CD8-positive, alpha-beta memory T cell (primary cell): ENCODE results near the gene RAB43. TPM values are rescaled to one million over a fixed set of nuclear protein-coding genes. Genes with fewer than 3 reads are reported as not detected.
A peak's percentile ranks its signal among the peaks of the same experiment; 100 is the strongest.
"Not testable (repeated sequence)": the region's sequence is repeated elsewhere in the genome, so short reads cannot be mapped to it uniquely, and the experiment has no call there.

ENCODE experiments used
- CTCF ChIA-PET: fragments of 350-600 bp; sonication (Branson Sonifier 250); formaldehyde crosslinking; loops from one replicate; lab custom pipeline; 2021; ENCODE audit warnings: antibody characterized with exemption; lab: Charles Lee
- POLR2A ChIA-PET: fragments of 350-600 bp; sonication (Branson Sonifier 250); formaldehyde crosslinking; loops from one replicate; lab custom pipeline; 2021; ENCODE audit warnings: antibody characterized with exemption; lab: Charles Lee
- DNase-seq, 5 donors: peaks; one replicate each; pipeline versions ENCODE4 v3.0.0 to v3.0.0-alpha.2; 2020 to 2022; ENCODE audit warnings: mixed read lengths in 1 of 5
- H3K27ac ChIP-seq: one replicate; pipeline ENCODE4 v1.7.0; 2013; ENCODE audit warnings: low read depth, mild to moderate bottlenecking, low read length, moderate library complexity
- H3K27me3 ChIP-seq: 2 replicates; pipeline ENCODE4 v1.7.0; 2013; ENCODE audit warnings: low read length, mild to moderate bottlenecking; ENCODE audit not compliant: insufficient read depth, poor library complexity, severe bottlenecking
- H3K36me3 ChIP-seq: 2 replicates; pipeline ENCODE4 v1.7.0; 2013; ENCODE audit warnings: mild to moderate bottlenecking, low read length, moderate library complexity; ENCODE audit not compliant: insufficient read depth
- H3K4me1 ChIP-seq: 2 replicates; pipeline ENCODE4 v1.7.0; 2013; ENCODE audit warnings: mild to moderate bottlenecking, low read length, moderate library complexity; ENCODE audit not compliant: insufficient read depth
- H3K4me3 ChIP-seq: 2 replicates; pipeline ENCODE4 v1.7.0; 2013; ENCODE audit warnings: mild to moderate bottlenecking, low read length
- H3K9me3 ChIP-seq: 2 replicates; pipeline ENCODE4 v1.7.0; 2013; ENCODE audit warnings: mild to moderate bottlenecking, low read length
- H3K27ac Mint-ChIP-seq, 8 donors: one replicate each; pipeline ENCODE4 v1.8.0; 2020 to 2021; ENCODE audit warnings: mixed read lengths in 8 of 8, mild to moderate bottlenecking in 6 of 8, inconsistent platforms in 3 of 8, moderate library complexity in 3 of 8
- H3K27me3 Mint-ChIP-seq, 2 donors: one replicate each; pipeline ENCODE4 v1.8.0; 2020 to 2021; ENCODE audit warnings: mixed read lengths in 2 of 2, mild to moderate bottlenecking in 1 of 2, moderate library complexity in 1 of 2
- H3K36me3 Mint-ChIP-seq, 3 donors: one replicate each; pipeline ENCODE4 v1.8.0; 2020 to 2021; ENCODE audit warnings: mixed read lengths in 3 of 3, inconsistent platforms in 1 of 3, mild to moderate bottlenecking in 1 of 3
- H3K4me1 Mint-ChIP-seq, 3 donors: one replicate each; pipeline ENCODE4 v1.8.0; 2020 to 2021; ENCODE audit warnings: mixed read lengths in 3 of 3, inconsistent platforms in 1 of 3, mild to moderate bottlenecking in 1 of 3
- H3K4me3 Mint-ChIP-seq, 7 donors: one replicate each; pipeline ENCODE4 v1.8.0; 2020 to 2021; ENCODE audit warnings: mixed read lengths in 7 of 7, mild to moderate bottlenecking in 6 of 7, moderate library complexity in 4 of 7, inconsistent platforms in 2 of 7
- H3K9me3 Mint-ChIP-seq, 5 donors: one replicate each; pipeline ENCODE4 v1.8.0; 2020 to 2022; ENCODE audit warnings: mixed read lengths in 5 of 5, mild to moderate bottlenecking in 3 of 5, moderate library complexity in 2 of 5, inconsistent platforms in 1 of 5
- polyA plus RNA-seq: library from polyadenylated mRNA; unstranded; fragments of 300-500 nt; fragmentation: Illumina TruSeq; gene quantifications from one replicate; pipeline ENCODE4 v1.2.3, GENCODE V29; 2021
- total RNA-seq, 2 experiments: library from RNA; stranded (reverse); gene quantifications; one replicate each; pipeline ENCODE4 v1.2.3, GENCODE V29; 2021

Gene RAB43
- total RNA-seq = 10 to 100 TPM; 22.9 to 28.6 TPM
- polyA plus RNA-seq = 14.9 TPM

- peak; percentile 86 to 94 (median 86) for DNase-seq
- peak within 1 kb of the TSS; percentile 83 to 95 (median 90) for H3K4me3 Mint-ChIP-seq
- ChIA-PET POLR2A (interaction anchor here (0.6 to 4.1 kb wide), 11 partner anchors 10 to 194 kb away, joined by 3 to 32 read pairs (median 5); partner anchors contain the start of genes CFAP92, CNBP and COPG1), CTCF (interaction anchor here (0.6 to 10.1 kb wide), 9 partner anchors 26 to 151 kb away, joined by 3 to 77 read pairs (median 4); no protein-coding TSS in a partner anchor)
- H3K27me3 ChIP-seq = no peaks in the 10 kb centered on the region
- H3K27ac ChIP-seq = peak within 1 kb of the TSS; percentile 80
- H3K9me3 Mint-ChIP-seq = no peaks in the 10 kb centered on the region
- no peaks in the 10 kb centered on the region for H3K9me3 ChIP-seq
- no peaks in the 10 kb centered on the region for H3K27me3 Mint-ChIP-seq
- peaks cover 32% of the 10 kb centered on the region for H3K4me1 ChIP-seq
- H3K36me3 ChIP-seq = peaks cover 3% of the 10 kb centered on the region
- peak within 1 kb of the TSS; percentile 93 for H3K4me3 ChIP-seq
- peaks cover 48 to 53% (median 49%) of the 10 kb centered on the region in 3 donors for H3K4me1 Mint-ChIP-seq
- peaks cover 0 to 33% (median 10%) of the 10 kb centered on the region in 3 donors for H3K36me3 Mint-ChIP-seq
- peak within 1 kb of the TSS; percentile 87 to 98 (median 98) for H3K27ac Mint-ChIP-seq
These were observed at the start of gene RAB43 for GRCh38 chr3:129121792-129122411. RAB43 (minus strand) TSS chr3:129121804; CDS start chr3:129121489, 315 bp downstream.

GRCh38 chr3:129166579-129167332, 45.2 kb upstream of the RAB43 start:
- H3K4me1 ChIP-seq = peaks cover 5% of the 10 kb centered on the region
- no peak overlapping the region for H3K4me3 Mint-ChIP-seq
- H3K4me1 Mint-ChIP-seq = peaks cover 17 to 36% (median 30%) of the 10 kb centered on the region in 3 donors
- no peak overlapping the region for H3K4me3 ChIP-seq
- no peaks in the 10 kb centered on the region for H3K9me3 Mint-ChIP-seq
- no peaks in the 10 kb centered on the region for H3K9me3 ChIP-seq
- DNase-seq = no peak
- peaks cover 0 to 2% of the 10 kb centered on the region in 2 donors for H3K27me3 Mint-ChIP-seq
- no peaks in the 10 kb centered on the region for H3K27me3 ChIP-seq
- no peak overlapping the region for H3K27ac ChIP-seq
- ChIA-PET CTCF (interaction anchor here (1.4 to 1.5 kb wide), 2 partner anchors 113 to 197 kb away, joined by 4 read pairs; no protein-coding TSS in a partner anchor), POLR2A (no interaction called here)
- H3K36me3 ChIP-seq = peaks cover 39% of the 10 kb centered on the region
- peak overlapping the region in 6 of 8 donors; percentile 23 to 71 (median 38) for H3K27ac Mint-ChIP-seq
- peaks cover 3 to 56% (median 23%) of the 10 kb centered on the region in 3 donors for H3K36me3 Mint-ChIP-seq

GRCh38 chr3:129165594-129165993, 44.0 kb upstream of the RAB43 start:
- Mint-ChIP-seq H3K4me1 (peaks cover 19 to 36% (median 30%) of the 10 kb centered on the region in 3 donors), H3K36me3 (peaks cover 3 to 56% (median 17%) of the 10 kb centered on the region in 3 donors), H3K27ac (peak overlapping the region in 1 of 8 donors; percentile 29)
- H3K4me3 ChIP-seq, H3K27me3 Mint-ChIP-seq, H3K9me3 Mint-ChIP-seq, H3K27ac ChIP-seq, H3K27me3 ChIP-seq, H3K4me1 ChIP-seq, H3K4me3 Mint-ChIP-seq, DNase-seq, H3K9me3 ChIP-seq: not testable (repeated sequence)
- CTCF ChIA-PET = interaction anchor here (1.5 kb wide), 1 partner anchor 196 kb away, joined by 4 read pairs; no protein-coding TSS in a partner anchor
- POLR2A ChIA-PET = interaction anchor here (0.6 kb wide), 1 partner anchor 28 kb away, joined by 3 read pairs; no protein-coding TSS in a partner anchor
- H3K36me3 ChIP-seq = peaks cover 29% of the 10 kb centered on the region

GRCh38 chr3:129164500-129164899, 42.9 kb upstream of the RAB43 start:
- Histone ChIP-seq H3K36me3 (peaks cover 18% of the 10 kb centered on the region), H3K4me3 (no peak overlapping the region), H3K9me3 (no peaks in the 10 kb centered on the region), H3K4me1 (peaks cover 16% of the 10 kb centered on the region), H3K27me3 (no peaks in the 10 kb centered on the region), H3K27ac (no peak overlapping the region)
- no peak for DNase-seq
- H3K27ac Mint-ChIP-seq = peak overlapping the region in 7 of 8 donors; percentile 40 to 89 (median 65)
- H3K4me1 Mint-ChIP-seq = peaks cover 25 to 45% (median 33%) of the 10 kb centered on the region in 3 donors
- H3K36me3 Mint-ChIP-seq = peaks cover 3 to 49% (median 8%) of the 10 kb centered on the region in 3 donors
- ChIA-PET POLR2A (no interaction called here), CTCF (interaction anchor here (1.2 kb wide), 1 partner anchor 46 kb away, joined by 3 read pairs; no protein-coding TSS in a partner anchor)
- H3K27me3 Mint-ChIP-seq = peaks cover 0 to 4% of the 10 kb centered on the region in 2 donors
- H3K4me3 Mint-ChIP-seq = peak overlapping the region in 1 of 7 donors; percentile 51
- H3K9me3 Mint-ChIP-seq = no peaks in the 10 kb centered on the region

GRCh38 chr3:129162729-129163579, 41.4 kb upstream of the RAB43 start:
- Histone ChIP-seq H3K27me3 (no peaks in the 10 kb centered on the region), H3K36me3 (peaks cover 22% of the 10 kb centered on the region), H3K27ac (no peak overlapping the region), H3K4me1 (peaks cover 21% of the 10 kb centered on the region), H3K4me3 (no peak overlapping the region), H3K9me3 (no peaks in the 10 kb centered on the region)
- POLR2A ChIA-PET = interaction anchor here (1.5 to 2.4 kb wide), 4 partner anchors 17 to 149 kb away, joined by 3 to 20 read pairs (median 10); partner anchors contain the start of gene CNBP
- Mint-ChIP-seq H3K36me3 (peaks cover 3 to 50% (median 8%) of the 10 kb centered on the region in 3 donors), H3K4me1 (peaks cover 31 to 56% (median 42%) of the 10 kb centered on the region in 3 donors), H3K9me3 (no peaks in the 10 kb centered on the region), H3K27me3 (peaks cover 0 to 4% of the 10 kb centered on the region in 2 donors), H3K4me3 (peak overlapping the region; percentile 26 to 99 (median 97)), H3K27ac (peak overlapping the region; percentile 57 to 100 (median 99))
- CTCF ChIA-PET = interaction anchor here (0.9 to 2.2 kb wide), 15 partner anchors 10 to 193 kb away, joined by 3 to 21 read pairs (median 5); partner anchors contain the start of genes CNBP and RAB43
- DNase-seq = no peak

GRCh38 chr3:129161860-129162271, 40.3 kb upstream of the RAB43 start:
- peak overlapping the region; percentile 97 to 100 (median 99) for H3K27ac Mint-ChIP-seq
- peak overlapping the region; percentile 98 for H3K4me3 ChIP-seq
- peaks cover 21% of the 10 kb centered on the region for H3K4me1 ChIP-seq
- H3K9me3 Mint-ChIP-seq = no peaks in the 10 kb centered on the region
- H3K27me3 Mint-ChIP-seq = peaks cover 0 to 4% of the 10 kb centered on the region in 2 donors
- H3K36me3 ChIP-seq = peaks cover 17% of the 10 kb centered on the region
- H3K9me3 ChIP-seq = no peaks in the 10 kb centered on the region
- H3K27ac ChIP-seq = peak overlapping the region; percentile 95
- peaks cover 31 to 53% (median 42%) of the 10 kb centered on the region in 3 donors for H3K4me1 Mint-ChIP-seq
- peak in 3 of 5 donors; percentile 4 to 59 (median 9) for DNase-seq
- POLR2A ChIA-PET = interaction anchor here (0.7 to 2.4 kb wide), 8 partner anchors 18 to 150 kb away, joined by 3 to 20 read pairs (median 4); partner anchors contain the start of genes CNBP and HMCES
- H3K27me3 ChIP-seq = no peaks in the 10 kb centered on the region
- CTCF ChIA-PET = interaction anchor here (0.6 to 2.2 kb wide), 21 partner anchors 9 to 192 kb away, joined by 3 to 21 read pairs (median 4); partner anchors contain the start of genes CFAP92, CNBP and RAB43
- peaks cover 3 to 47% (median 6%) of the 10 kb centered on the region in 3 donors for H3K36me3 Mint-ChIP-seq
- peak overlapping the region; percentile 95 to 99 (median 98) for H3K4me3 Mint-ChIP-seq
